Small intestine (tissue), 7 donors: ENCODE measurements around the gene TMEM269. TPM values are rescaled to one million over a fixed set of nuclear protein-coding genes. Genes with fewer than 3 reads are reported as not detected.
A peak's percentile ranks its signal among the peaks of the same experiment; 100 is the strongest.

Experiments used
- DNase-seq, 2 donors: peaks; one replicate each; pipeline versions ENCODE4 v3.0.0 to v3.0.0-alpha.2; 2013
- FAIRE-seq: peaks from 2 replicates; lab custom pipeline; 2012; peaks lifted over from hg19 to GRCh38; lab: Jason Lieb, UNC
- H3K27ac ChIP-seq, 3 donors: one replicate each; pipeline ENCODE4 v1.5.1; 2013; ENCODE audit warnings: low read length in 2 of 3, mild to moderate bottlenecking in 2 of 3, control low read depth in 1 of 3, inconsistent platforms in 1 of 3, low read depth in 1 of 3, moderate library complexity in 1 of 3
- H3K27me3 ChIP-seq, 3 donors: one replicate each; pipeline ENCODE4 v1.6.1; 2013; ENCODE audit warnings: low read length in 3 of 3, inconsistent platforms in 1 of 3; ENCODE audit not compliant: control insufficient read depth in 3 of 3, insufficient read depth in 3 of 3
- H3K36me3 ChIP-seq, 3 donors: one replicate each; pipeline ENCODE4 v1.6.1; 2013; ENCODE audit warnings: low read length in 3 of 3, inconsistent platforms in 1 of 3, low read depth in 1 of 3, mild to moderate bottlenecking in 1 of 3, moderate library complexity in 1 of 3; ENCODE audit not compliant: control insufficient read depth in 3 of 3, insufficient read depth in 2 of 3
- H3K4me1 ChIP-seq, 3 donors: one replicate each; pipeline ENCODE4 v1.6.1; 2013; ENCODE audit warnings: low read length in 2 of 3, inconsistent platforms in 1 of 3, low read depth in 1 of 3, mild to moderate bottlenecking in 1 of 3, moderate library complexity in 1 of 3; ENCODE audit not compliant: control insufficient read depth in 3 of 3, insufficient read depth in 2 of 3
- H3K4me3 ChIP-seq, 3 donors: one replicate each; pipeline ENCODE4 v1.5.1; 2013; ENCODE audit warnings: low read length in 3 of 3, control low read depth in 1 of 3, inconsistent platforms in 1 of 3, low read depth in 1 of 3, mild to moderate bottlenecking in 1 of 3, moderate library complexity in 1 of 3
- H3K9me3 ChIP-seq, 2 donors: one replicate each; pipeline ENCODE4 v1.6.1; 2013; ENCODE audit warnings: low read depth in 1 of 2, low read length in 1 of 2; ENCODE audit not compliant: control insufficient read depth in 2 of 2, insufficient read depth in 1 of 2
- WGBS, 3 donors: extraction: QIAGEN DNeasy Blood & Tissue Kit; methylation state at CpG; one replicate each; pipeline ENCODE4 v1.1.7; 2013; 5-methylcytosine and 5-hydroxymethylcytosine counted together
- polyA plus RNA-seq, 4 donors: library from polyadenylated mRNA; stranded (reverse) in 3 of 4; unstranded in 1 of 4; fragments of 200-250 nt in 3 of 4; fragments of 120-200 nt in 1 of 4; gene quantifications; one replicate each; pipeline versions ENCODE4 v1.2.1 to v1.2.3, GENCODE V29; 2013
- donor health status: healthy with polysubstance abuse.
- donor health status: control.
- donor health status: control.
- donor health status: Bipolar disorder and iron deficiency.
- donor health status: healthy.

Gene TMEM269
- polyA plus RNA-seq, 4 donors = 0.03 to 0.06 TPM; not detected in 2

DNA sequence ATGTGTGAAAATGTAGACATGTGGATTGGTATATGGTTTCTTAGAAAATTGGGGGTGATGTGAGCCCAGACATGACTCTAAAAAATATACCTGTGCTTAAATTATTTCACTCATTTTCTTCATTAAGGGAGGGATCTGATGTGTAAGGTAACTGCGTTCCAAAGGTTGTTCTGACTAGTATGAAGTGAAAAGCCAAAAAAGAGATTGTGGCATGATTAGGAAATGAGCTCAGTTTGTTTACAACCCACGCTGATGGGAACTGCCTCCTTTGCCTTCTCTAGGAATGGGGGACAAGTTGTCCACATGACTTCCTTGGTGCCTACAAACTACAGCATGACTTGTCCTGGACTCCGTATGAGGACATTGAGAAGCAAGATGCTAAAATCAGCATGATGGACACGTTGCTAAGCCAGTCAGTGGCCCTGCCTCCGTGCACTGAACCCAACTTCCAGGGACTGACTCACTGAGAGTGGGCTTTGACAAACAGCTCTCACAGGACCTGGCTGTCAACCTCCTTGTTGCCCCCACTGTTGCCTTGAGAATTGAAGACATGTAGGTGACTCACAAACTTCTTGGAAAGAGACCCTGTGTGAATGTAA, 9.8 kb upstream of the TMEM269 start:
- DNase-seq = no peak
- 82 to 90% (median 89%) methylated on average over 5 of the region's 5 CpGs for WGBS, 3 donors
- Histone ChIP-seq H3K4me3 (no peak overlapping the region), H3K9me3 (no peaks in the 10 kb centered on the region), H3K4me1 (no peaks in the 10 kb centered on the region), H3K27me3 (no peaks in the 10 kb centered on the region), H3K36me3 (peaks cover 4 to 28% (median 13%) of the 10 kb centered on the region in 3 donors), H3K27ac (no peak overlapping the region)
- no peak for FAIRE-seq

DNA sequence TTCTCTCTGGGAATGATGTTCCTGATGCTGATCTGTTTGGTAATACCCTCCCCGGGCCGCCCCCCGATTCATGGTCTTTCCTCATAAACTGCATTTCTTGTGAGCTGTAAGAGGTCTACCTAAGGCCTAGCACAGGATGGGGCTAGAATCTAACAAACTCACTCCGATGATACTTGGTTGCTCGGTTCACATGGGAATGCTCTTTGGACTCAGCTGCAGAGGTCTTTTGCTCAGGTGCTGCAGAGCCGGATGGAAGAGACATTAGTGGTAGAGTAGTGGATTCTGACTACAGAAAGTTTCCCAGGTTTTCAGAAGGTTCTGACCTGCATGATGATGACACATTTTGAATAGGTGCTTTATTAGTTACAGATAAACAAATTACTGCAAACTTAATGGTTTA, 8.3 kb upstream of the TMEM269 start:
- WGBS, 3 donors = 61 to 88% (median 76%) methylated on average over 6 of the region's 6 CpGs
- no peaks in the 10 kb centered on the region for H3K27me3 ChIP-seq
- DNase-seq (peak in 1 of 2 donors; percentile 51), FAIRE-seq (no peak)
- no peak overlapping the region for H3K4me3 ChIP-seq
- peaks cover 4 to 34% (median 13%) of the 10 kb centered on the region in 3 donors for H3K36me3 ChIP-seq
- H3K27ac ChIP-seq = no peak overlapping the region
- H3K4me1 ChIP-seq = no peaks in the 10 kb centered on the region
- no peaks in the 10 kb centered on the region for H3K9me3 ChIP-seq

DNA sequence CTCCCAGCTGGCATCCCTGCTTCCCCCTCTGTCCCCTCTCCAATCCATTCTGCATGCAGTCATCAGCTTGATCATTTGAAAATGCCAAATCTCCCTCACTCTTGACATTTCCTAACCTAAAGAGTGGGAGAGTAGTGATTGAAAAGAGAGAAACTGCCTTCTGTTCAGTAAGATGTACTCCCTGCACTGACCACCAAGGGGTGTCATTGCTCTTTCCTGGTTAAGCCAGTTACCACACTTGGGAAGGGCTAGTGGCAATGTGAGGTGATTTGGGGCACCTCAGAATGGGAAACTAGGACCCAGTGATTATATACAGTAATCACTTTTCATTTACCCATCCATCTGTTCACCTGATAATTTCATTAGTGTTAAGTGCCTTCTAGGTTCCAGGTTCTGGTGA, 6.9 kb upstream of the TMEM269 start:
- Histone ChIP-seq H3K9me3 (no peaks in the 10 kb centered on the region), H3K27me3 (no peaks in the 10 kb centered on the region), H3K4me1 (no peaks in the 10 kb centered on the region), H3K36me3 (peaks cover 4 to 35% (median 13%) of the 10 kb centered on the region in 3 donors), H3K4me3 (no peak overlapping the region), H3K27ac (no peak overlapping the region)
- DNase-seq (peak; percentile 32 to 42), FAIRE-seq (no peak)

DNA sequence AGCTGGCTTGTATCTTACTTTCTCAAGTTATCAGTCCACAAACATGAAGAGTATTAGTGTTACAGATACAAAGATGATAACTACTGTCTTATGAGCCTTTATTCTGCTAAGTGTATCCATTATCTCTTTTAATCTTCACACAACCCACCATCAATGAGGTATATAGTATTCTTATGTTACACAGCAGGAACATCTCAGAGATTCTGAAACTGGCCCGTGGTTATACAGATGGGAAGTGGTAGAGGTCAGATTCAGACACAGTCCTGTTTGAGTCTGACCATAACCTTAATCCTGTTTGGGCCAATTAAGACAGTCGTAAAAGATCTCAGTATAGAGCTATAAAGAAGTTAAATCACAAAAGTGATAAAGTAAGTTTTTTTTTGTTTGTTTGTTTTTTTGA, 5.1 kb upstream of the TMEM269 start:
- 49 to 70% (median 64%) methylated on average over 2 of the region's 2 CpGs for WGBS, 3 donors
- H3K36me3 ChIP-seq = peaks cover 4 to 41% (median 10%) of the 10 kb centered on the region in 3 donors

DNA sequence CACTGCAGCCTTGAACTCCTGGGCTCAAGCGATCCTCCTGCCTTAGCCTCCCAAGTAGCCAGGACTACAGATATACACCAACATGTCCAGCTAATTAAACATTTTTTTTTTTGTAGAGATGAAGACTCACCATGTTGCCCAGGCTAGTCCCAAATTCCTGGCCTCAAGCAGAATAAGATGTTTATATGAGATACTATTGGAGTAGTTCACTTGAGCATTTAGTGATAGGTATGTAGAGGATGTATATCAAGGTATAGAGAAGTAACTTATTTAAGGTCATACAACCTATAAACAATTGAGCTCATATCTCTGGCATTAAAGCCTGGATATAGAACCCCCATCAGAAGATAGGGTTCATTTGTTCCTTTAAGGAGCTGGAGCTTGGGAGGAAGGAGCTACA, 4.6 kb upstream of the TMEM269 start:
- Histone ChIP-seq H3K27ac (no peak overlapping the region), H3K4me1 (peaks cover 0 to 4% (median 0%) of the 10 kb centered on the region in 3 donors), H3K27me3 (peaks cover 0 to 13% (median 0%) of the 10 kb centered on the region in 3 donors), H3K9me3 (no peaks in the 10 kb centered on the region), H3K4me3 (no peak overlapping the region), H3K36me3 (peaks cover 4 to 39% (median 6%) of the 10 kb centered on the region in 3 donors)
- DNase-seq (no peak), FAIRE-seq (no peak)
- 98 to 100% (median 100%) methylated on average over 1 of the region's 1 CpG for WGBS, 3 donors

More for the DNA sequence above, 5.1 kb upstream of the TMEM269 start:
- FAIRE-seq (no peak), DNase-seq (no peak)
- H3K27me3 ChIP-seq = peaks cover 0 to 9% (median 0%) of the 10 kb centered on the region in 3 donors
- H3K4me3 ChIP-seq = no peak overlapping the region
- no peaks in the 10 kb centered on the region for H3K4me1 ChIP-seq
- H3K9me3 ChIP-seq = no peaks in the 10 kb centered on the region
- no peak overlapping the region for H3K27ac ChIP-seq

DNA sequence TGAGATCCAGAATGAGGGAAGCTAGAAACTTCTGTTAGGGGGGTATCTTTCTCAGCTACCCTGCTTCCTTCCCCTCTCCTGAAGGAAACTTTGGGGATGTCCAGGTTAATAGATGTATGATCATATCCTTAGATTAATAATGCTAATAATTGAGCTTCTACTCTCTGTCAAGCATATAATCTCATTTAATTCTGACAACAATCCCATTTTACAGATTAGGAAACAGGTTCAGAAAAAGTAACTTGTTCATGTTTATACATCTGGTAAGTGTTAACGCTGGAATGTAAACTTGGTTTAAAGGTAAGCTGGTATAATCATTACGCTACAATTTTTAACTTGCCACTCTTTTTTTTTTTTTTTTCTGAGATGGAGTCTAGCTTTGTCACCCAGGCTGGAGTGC, 1.7 kb upstream of the TMEM269 start:
- DNase-seq (no peak), FAIRE-seq (no peak)
- Histone ChIP-seq H3K36me3 (peaks cover 0 to 21% (median 0%) of the 10 kb centered on the region in 3 donors), H3K4me1 (peaks cover 0 to 9% (median 0%) of the 10 kb centered on the region in 3 donors), H3K27ac (no peak overlapping the region), H3K27me3 (peaks cover 0 to 33% (median 0%) of the 10 kb centered on the region in 3 donors), H3K9me3 (no peaks in the 10 kb centered on the region), H3K4me3 (no peak overlapping the region)
- 97 to 100% (median 98%) methylated on average over 2 of the region's 2 CpGs for WGBS, 3 donors

DNA sequence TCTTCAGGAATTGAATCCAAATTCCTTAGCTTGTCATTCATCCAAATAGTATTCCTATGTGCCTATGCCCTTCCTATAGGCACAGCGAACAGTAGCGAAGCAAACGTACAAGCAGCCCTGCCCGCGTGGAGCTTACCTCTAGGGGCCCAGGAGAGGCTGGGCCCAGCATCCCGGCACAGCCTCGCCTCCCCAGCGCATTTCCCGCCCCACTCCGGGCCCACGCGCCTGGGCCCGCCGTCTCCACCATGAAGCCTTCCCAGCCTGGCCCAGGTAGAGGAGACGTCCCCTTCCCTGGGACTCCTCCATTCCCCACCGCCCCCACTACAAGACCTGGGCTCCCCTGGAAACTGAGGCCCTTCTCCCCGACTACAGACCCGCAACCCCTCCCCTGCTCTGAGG, 245 bp upstream of the TMEM269 start:
- no peak for FAIRE-seq
- peaks cover 0 to 9% (median 0%) of the 10 kb centered on the region in 3 donors for H3K4me1 ChIP-seq

DNA sequence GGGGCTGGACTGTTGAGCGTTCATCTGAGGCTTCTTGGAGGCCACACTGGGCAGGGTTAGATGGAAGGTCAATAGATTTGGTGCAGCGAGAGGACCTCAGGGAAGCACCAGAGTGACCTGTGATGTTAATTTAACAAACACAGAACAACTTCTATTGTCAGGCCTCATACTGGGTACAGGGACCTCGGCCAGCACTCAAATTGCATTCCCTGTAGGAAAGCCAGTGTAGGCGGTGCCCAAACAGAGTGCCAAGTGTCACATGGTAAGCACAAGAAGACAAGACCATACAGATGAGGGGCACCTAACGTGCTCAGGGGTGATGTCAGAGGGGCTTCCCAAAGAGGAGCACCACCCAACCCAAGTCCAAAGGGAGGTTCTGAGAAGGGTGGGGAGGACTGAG, 1.3 kb downstream of the TMEM269 start:
- Histone ChIP-seq H3K36me3 (peaks cover 0 to 18% (median 0%) of the 10 kb centered on the region in 3 donors), H3K27ac (no peak overlapping the region), H3K27me3 (peaks cover 0 to 37% (median 0%) of the 10 kb centered on the region in 3 donors), H3K4me3 (no peak overlapping the region), H3K4me1 (peaks cover 0 to 9% (median 0%) of the 10 kb centered on the region in 3 donors), H3K9me3 (no peaks in the 10 kb centered on the region)
- FAIRE-seq (no peak), DNase-seq (no peak)
- WGBS, 3 donors = 86 to 92% (median 92%) methylated on average over 5 of the region's 5 CpGs

More for the DNA sequence above, 245 bp upstream of the TMEM269 start:
- H3K27ac ChIP-seq = no peak overlapping the region
- no peak for DNase-seq
- 84 to 95% (median 89%) methylated on average over 18 of the region's 18 CpGs for WGBS, 3 donors
- H3K36me3 ChIP-seq = peaks cover 0 to 22% (median 0%) of the 10 kb centered on the region in 3 donors
- H3K27me3 ChIP-seq = peaks cover 0 to 33% (median 0%) of the 10 kb centered on the region in 3 donors
- no peaks in the 10 kb centered on the region for H3K9me3 ChIP-seq
- peak overlapping the region in 2 of 3 donors; percentile 24 to 39 for H3K4me3 ChIP-seq
